ENCODE results near the gene SERTAD1. TPM values are rescaled to one million over a fixed set of nuclear protein-coding genes. Genes with fewer than 3 reads are reported as not detected.

Gene SERTAD1
- total RNA-seq, 1 donor from 2014 or later, result 3.6 TPM

GRCh38 chr19:40452016-40452415 lies 26.2 kb upstream of the SERTAD1 start:
- no peak for DNase-seq
- Mint-ChIP-seq H3K36me3 (ENCODE audit: unreplicated experiment) (no peaks in the 10 kb centered on the region), H3K27ac (ENCODE audit: unreplicated experiment) (peak overlapping the region; percentile 10), H3K4me1 (ENCODE audit: low read depth, unreplicated experiment) (no peaks in the 10 kb centered on the region), H3K9me3 (ENCODE audit: unreplicated experiment) (no peaks in the 10 kb centered on the region), H3K4me3 (ENCODE audit: unreplicated experiment) (no peak overlapping the region), H3K27me3 (ENCODE audit: unreplicated experiment) (no peaks in the 10 kb centered on the region)
- no peak for TF ChIP-seq CTCF (IDR thresholded peaks at IDR 0.05; ENCODE audit: partially characterized antibody, unreplicated experiment)

- H3K4me1 Mint-ChIP-seq (ENCODE audit: low read depth, unreplicated experiment), result no peaks in the 10 kb centered on the region
- DNase-seq, result no peak
- TF ChIP-seq CTCF (IDR thresholded peaks at IDR 0.05; ENCODE audit: partially characterized antibody, unreplicated experiment), result no peak
- no peaks in the 10 kb centered on the region for H3K9me3 Mint-ChIP-seq (ENCODE audit: unreplicated experiment)
- H3K27me3 Mint-ChIP-seq (ENCODE audit: unreplicated experiment), result peaks cover 3% of the 10 kb centered on the region
- no peaks in the 10 kb centered on the region for H3K36me3 Mint-ChIP-seq (ENCODE audit: unreplicated experiment)
- no peak overlapping the region for H3K27ac Mint-ChIP-seq (ENCODE audit: unreplicated experiment)
- no peak overlapping the region for H3K4me3 Mint-ChIP-seq (ENCODE audit: unreplicated experiment)
These were observed 24.9 kb upstream of the SERTAD1 start for GRCh38 chr19:40450664-40451063.

GRCh38 chr19:40449506-40449905 lies 23.7 kb upstream of the SERTAD1 start:
- TF ChIP-seq CTCF (IDR thresholded peaks at IDR 0.05; ENCODE audit: partially characterized antibody, unreplicated experiment), result no peak
- H3K4me3 Mint-ChIP-seq (ENCODE audit: unreplicated experiment), result no peak overlapping the region
- peaks cover 2% of the 10 kb centered on the region for H3K9me3 Mint-ChIP-seq (ENCODE audit: unreplicated experiment)
- H3K36me3 Mint-ChIP-seq (ENCODE audit: unreplicated experiment), result no peaks in the 10 kb centered on the region
- DNase-seq, result no peak
- H3K4me1 Mint-ChIP-seq (ENCODE audit: low read depth, unreplicated experiment), result no peaks in the 10 kb centered on the region
- no peak overlapping the region for H3K27ac Mint-ChIP-seq (ENCODE audit: unreplicated experiment)
- H3K27me3 Mint-ChIP-seq (ENCODE audit: unreplicated experiment), result peaks cover 3% of the 10 kb centered on the region

GRCh38 chr19:40446263-40446784 lies 20.5 kb upstream of the SERTAD1 start:
- H3K36me3 Mint-ChIP-seq (ENCODE audit: unreplicated experiment), result no peaks in the 10 kb centered on the region
- no peak for TF ChIP-seq CTCF (IDR thresholded peaks at IDR 0.05; ENCODE audit: partially characterized antibody, unreplicated experiment)
- H3K4me3 Mint-ChIP-seq (ENCODE audit: unreplicated experiment), result no peak overlapping the region
- H3K4me1 Mint-ChIP-seq (ENCODE audit: low read depth, unreplicated experiment), result peaks cover 5% of the 10 kb centered on the region
- peaks cover 13% of the 10 kb centered on the region for H3K27me3 Mint-ChIP-seq (ENCODE audit: unreplicated experiment)
- no peak for DNase-seq
- no peak overlapping the region for H3K27ac Mint-ChIP-seq (ENCODE audit: unreplicated experiment)
- peaks cover 12% of the 10 kb centered on the region for H3K9me3 Mint-ChIP-seq (ENCODE audit: unreplicated experiment)

- Mint-ChIP-seq H3K4me3 (ENCODE audit: unreplicated experiment) (peak overlapping the region; percentile 77), H3K27ac (ENCODE audit: unreplicated experiment) (peak overlapping the region; percentile 88), H3K27me3 (ENCODE audit: unreplicated experiment) (peaks cover 13% of the 10 kb centered on the region), H3K4me1 (ENCODE audit: low read depth, unreplicated experiment) (peaks cover 5% of the 10 kb centered on the region), H3K9me3 (ENCODE audit: unreplicated experiment) (peaks cover 12% of the 10 kb centered on the region), H3K36me3 (ENCODE audit: unreplicated experiment) (no peaks in the 10 kb centered on the region)
- TF ChIP-seq CTCF (IDR thresholded peaks at IDR 0.05; ENCODE audit: partially characterized antibody, unreplicated experiment), result no peak
- no peak for DNase-seq
These were observed 20.0 kb upstream of the SERTAD1 start for GRCh38 chr19:40445780-40446262.
